ENCODE results near the gene PPP1R13L.

PPP1R13L gene

GRCh38 chr19:45445139-45445538 lies 40.3 kb upstream of the PPP1R13L start:
- no peak overlapping the region for H3K4me3 ChIP-seq (ENCODE audit: low read depth, low read length, poor library complexity, severe bottlenecking)
- no peak overlapping the region for H3K4me2 ChIP-seq (ENCODE audit: low read length)
- H3F3A ChIP-seq (ENCODE audit: insufficient read depth, low read length), result no peaks in the 10 kb centered on the region

GRCh38 chr19:45444318-45445041 lies 39.6 kb upstream of the PPP1R13L start:
- Histone ChIP-seq H3K9ac (ENCODE audit: low read length) (peak overlapping the region; percentile 56; the same call in 1 of the 2 replicates), H3K4me2 (ENCODE audit: low read length) (peak overlapping the region; percentile 82), H3K9me2 (ENCODE audit: low read depth, low read length) (no peaks in the 10 kb centered on the region), H3K4me1 (ENCODE audit: insufficient read depth, low read length, severe bottlenecking) (peaks cover 34% of the 10 kb centered on the region), H4K20me1 (ENCODE audit: insufficient read depth, low read length) (no peaks in the 10 kb centered on the region), H2AFZ (ENCODE audit: low read length) (no peak overlapping the region), H3K79me2 (ENCODE audit: insufficient read depth, low read length) (no peaks in the 10 kb centered on the region), H3F3A (ENCODE audit: insufficient read depth, low read length) (no peaks in the 10 kb centered on the region), H3K4me3 (ENCODE audit: low read depth, low read length, poor library complexity, severe bottlenecking) (peak overlapping the region; percentile 55), H3K27me3 (ENCODE audit: insufficient read depth, low read length) (no peaks in the 10 kb centered on the region), H3K9me3 (ENCODE audit: low read length) (no peaks in the 10 kb centered on the region), H3K36me3 (ENCODE audit: insufficient read depth, low read length) (no peaks in the 10 kb centered on the region), H3K27ac (ENCODE audit: low read depth, low read length, poor library complexity, severe bottlenecking) (peak overlapping the region; percentile 30)
- no peak for TF ChIP-seq EZH2 (IDR thresholded peaks at IDR 0.05; ENCODE audit: borderline replicate concordance, low read length)
- peak; percentile 24; the same call in 1 of the 2 replicates for TF ChIP-seq CTCF (IDR thresholded peaks at IDR 0.05; ENCODE audit: low read length)

More at GRCh38 chr19:45445139-45445538, 40.3 kb upstream of the PPP1R13L start:
- H2AFZ ChIP-seq (ENCODE audit: low read length), result no peak overlapping the region
- H3K36me3 ChIP-seq (ENCODE audit: insufficient read depth, low read length), result no peaks in the 10 kb centered on the region
- no peaks in the 10 kb centered on the region for H3K9me2 ChIP-seq (ENCODE audit: low read depth, low read length)
- H3K79me2 ChIP-seq (ENCODE audit: insufficient read depth, low read length), result no peaks in the 10 kb centered on the region
- no peaks in the 10 kb centered on the region for H3K27me3 ChIP-seq (ENCODE audit: insufficient read depth, low read length)
- no peak for TF ChIP-seq EZH2 (IDR thresholded peaks at IDR 0.05; ENCODE audit: borderline replicate concordance, low read length)
- TF ChIP-seq CTCF (IDR thresholded peaks at IDR 0.05; ENCODE audit: low read length), result no peak
- H3K4me1 ChIP-seq (ENCODE audit: insufficient read depth, low read length, severe bottlenecking), result peaks cover 38% of the 10 kb centered on the region
- H4K20me1 ChIP-seq (ENCODE audit: insufficient read depth, low read length), result no peaks in the 10 kb centered on the region
- no peaks in the 10 kb centered on the region for H3K9me3 ChIP-seq (ENCODE audit: low read length)
- H3K9ac ChIP-seq (ENCODE audit: low read length), result no peak overlapping the region; the same call in 1 of the 2 replicates
- no peak overlapping the region for H3K27ac ChIP-seq (ENCODE audit: low read depth, low read length, poor library complexity, severe bottlenecking)

- Histone ChIP-seq H3F3A (ENCODE audit: insufficient read depth, low read length) (no peaks in the 10 kb centered on the region), H3K4me3 (ENCODE audit: low read depth, low read length, poor library complexity, severe bottlenecking) (peak overlapping the region; percentile 55), H3K27ac (ENCODE audit: low read depth, low read length, poor library complexity, severe bottlenecking) (no peak overlapping the region), H3K9ac (ENCODE audit: low read length) (peak overlapping the region; percentile 48; the same call in 1 of the 2 replicates), H2AFZ (ENCODE audit: low read length) (no peak overlapping the region), H3K4me2 (ENCODE audit: low read length) (peak overlapping the region; percentile 82), H3K9me2 (ENCODE audit: low read depth, low read length) (no peaks in the 10 kb centered on the region), H3K36me3 (ENCODE audit: insufficient read depth, low read length) (no peaks in the 10 kb centered on the region), H3K9me3 (ENCODE audit: low read length) (no peaks in the 10 kb centered on the region), H3K79me2 (ENCODE audit: insufficient read depth, low read length) (no peaks in the 10 kb centered on the region), H3K4me1 (ENCODE audit: insufficient read depth, low read length, severe bottlenecking) (peaks cover 26% of the 10 kb centered on the region), H4K20me1 (ENCODE audit: insufficient read depth, low read length) (no peaks in the 10 kb centered on the region), H3K27me3 (ENCODE audit: insufficient read depth, low read length) (no peaks in the 10 kb centered on the region)
- TF ChIP-seq CTCF (IDR thresholded peaks at IDR 0.05; ENCODE audit: low read length) (no peak), EZH2 (IDR thresholded peaks at IDR 0.05; ENCODE audit: borderline replicate concordance, low read length) (no peak)
Measured at GRCh38 chr19:45443462-45444317, 38.8 kb upstream of the PPP1R13L start.
